Measurements from ENCODE around the gene MYH9.

The MYH9 gene

DNA sequence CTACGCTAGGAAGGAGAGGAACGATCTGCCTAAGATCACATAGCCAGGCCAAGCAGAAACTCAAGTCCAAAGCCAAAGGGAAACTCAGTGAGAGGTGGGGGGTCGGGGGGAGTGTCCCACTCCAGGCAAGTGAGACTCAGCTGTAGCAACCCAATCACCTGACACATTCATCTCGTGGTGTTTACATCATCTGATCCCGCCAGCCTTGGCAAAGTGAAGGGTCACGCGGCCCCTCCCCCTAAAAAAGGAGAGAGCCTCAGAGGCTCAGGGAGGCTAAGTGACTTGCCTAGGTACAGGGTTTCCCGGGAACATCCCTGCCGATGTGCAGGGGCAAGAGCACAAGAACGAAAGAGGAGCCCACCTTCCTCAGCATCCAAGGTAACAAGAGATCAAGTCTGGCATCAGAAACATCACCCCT, 21.5 kb downstream of the MYH9 start:
- peak in 1 of 2 donors; percentile 41 for DNase-seq

DNA sequence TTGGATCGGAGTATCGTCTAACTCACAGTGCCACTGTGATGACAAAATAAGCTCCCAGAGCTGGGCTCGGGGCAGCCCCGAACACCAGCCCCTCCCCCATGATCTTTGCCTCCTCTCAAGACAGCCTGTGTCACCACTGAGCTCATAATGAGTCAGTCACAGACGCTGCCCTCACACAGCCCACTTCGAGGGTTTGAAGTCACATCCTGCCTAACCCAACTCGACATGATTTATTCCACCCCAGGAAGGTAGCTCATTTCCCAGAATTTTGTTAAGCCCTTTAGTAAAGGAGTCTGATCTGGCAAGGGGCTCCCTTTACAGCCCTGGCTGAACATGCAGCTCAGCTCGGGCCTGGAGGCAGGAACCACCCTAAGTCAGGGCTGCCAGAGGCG, 22.8 kb downstream of the MYH9 start:
- peak; percentile 52 to 85 for DNase-seq

DNA sequence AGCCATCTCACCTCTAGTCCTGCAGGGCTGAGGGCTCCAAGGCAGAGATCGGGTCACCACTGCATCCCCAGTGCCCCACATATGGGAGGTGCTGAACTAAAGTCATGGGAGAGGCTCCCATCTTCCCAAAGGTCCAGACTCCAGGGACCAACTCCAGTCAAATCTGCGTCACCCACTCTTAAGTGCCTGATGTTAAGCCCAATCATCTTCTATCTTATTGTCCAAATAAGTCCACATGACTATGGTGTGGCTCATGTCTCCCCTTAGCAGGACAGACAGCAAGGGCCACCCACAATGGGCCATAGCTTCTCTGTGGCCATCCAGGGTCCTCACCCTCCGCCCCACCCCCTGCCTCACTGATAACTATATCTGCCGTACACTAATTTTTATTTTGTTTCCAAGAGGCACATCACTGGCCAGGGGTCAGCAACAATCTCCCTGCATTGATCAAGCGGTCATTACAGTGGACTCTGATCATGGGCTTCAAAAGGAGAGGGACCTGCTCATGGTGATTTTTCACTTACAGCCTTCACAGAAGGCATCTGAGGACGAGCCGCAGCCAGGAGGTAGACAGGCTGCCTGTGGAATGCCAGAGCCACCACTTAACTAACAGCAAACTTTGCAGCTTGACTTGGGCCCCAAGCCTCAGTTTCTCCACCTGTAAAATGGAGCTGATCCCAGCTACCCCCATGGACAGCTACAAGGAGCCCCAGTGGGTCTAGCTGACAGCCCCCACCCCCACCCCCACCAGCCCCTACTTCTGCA, 23.3 kb downstream of the MYH9 start:
- no peak for DNase-seq

DNA sequence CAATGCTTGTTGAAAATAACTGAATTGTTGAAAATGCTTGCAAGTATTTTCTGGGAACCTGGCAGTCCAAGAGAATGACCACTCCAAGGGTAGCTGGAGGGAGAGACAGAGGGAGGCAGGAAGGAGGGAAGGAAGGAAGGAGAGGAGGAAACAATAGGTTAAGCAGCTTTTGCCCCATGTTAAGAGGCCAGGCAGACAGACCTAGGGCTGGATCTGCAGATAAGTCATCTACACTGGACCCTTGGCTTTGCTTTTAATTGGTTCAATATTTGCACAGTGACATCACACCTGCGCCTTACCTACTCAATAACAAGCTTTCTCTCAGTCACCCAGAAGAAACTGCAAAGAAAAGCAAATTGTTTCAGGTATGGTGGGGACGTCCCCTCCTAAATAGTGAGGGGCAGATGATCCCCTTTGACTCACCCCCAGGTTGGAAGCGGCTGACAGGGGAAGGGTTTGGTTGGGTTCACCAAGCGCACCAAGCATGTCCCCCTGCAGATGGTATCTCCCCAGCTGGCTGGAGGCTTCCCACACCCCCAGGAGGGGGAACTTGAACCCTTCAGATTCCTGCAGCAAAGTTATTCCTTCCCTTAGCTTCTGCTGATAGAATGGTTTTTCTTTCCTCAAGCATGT, 24.3 kb downstream of the MYH9 start:
- no peak for DNase-seq

DNA sequence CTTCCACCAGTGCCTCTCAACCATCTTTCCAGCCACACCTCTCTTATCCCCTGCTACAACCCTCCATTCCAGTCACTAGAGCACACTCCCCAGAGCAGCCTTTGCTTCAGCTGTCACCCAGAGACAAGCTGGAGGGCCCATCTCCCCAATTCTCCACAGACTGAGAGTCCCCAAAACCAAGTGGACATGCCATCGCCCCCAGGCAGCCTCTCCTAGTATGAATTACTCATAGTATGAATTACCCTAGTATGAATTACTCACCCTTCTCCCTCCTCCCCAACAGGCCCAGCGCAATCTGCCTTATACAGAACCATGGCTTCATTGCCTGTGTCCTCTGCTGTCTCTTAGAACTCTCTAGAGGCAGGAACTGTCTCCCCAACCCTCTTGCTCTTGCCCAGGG, 24.8 kb downstream of the MYH9 start:
- DNase-seq: peak in 1 of 2 donors; percentile 26

DNA sequence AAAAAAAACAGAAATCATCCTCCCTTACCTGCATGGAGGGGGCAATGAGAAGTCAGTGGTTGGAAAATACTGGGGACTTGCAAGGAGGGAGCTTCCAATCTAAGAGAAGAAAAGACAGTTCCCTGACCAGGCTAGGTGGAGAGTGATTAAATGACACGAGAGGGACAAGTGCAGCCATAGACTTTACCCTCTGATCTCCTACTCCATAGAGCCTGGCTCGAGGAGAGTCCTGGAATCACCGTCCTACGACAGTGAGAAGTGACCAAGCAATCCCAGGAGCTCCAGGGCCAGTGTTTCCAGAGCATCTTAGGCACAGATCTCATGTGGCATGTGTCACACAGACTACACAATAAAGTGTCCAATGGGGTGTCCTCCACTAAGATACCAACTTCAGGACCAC, 25.7 kb downstream of the MYH9 start:
- no peak for DNase-seq

DNA sequence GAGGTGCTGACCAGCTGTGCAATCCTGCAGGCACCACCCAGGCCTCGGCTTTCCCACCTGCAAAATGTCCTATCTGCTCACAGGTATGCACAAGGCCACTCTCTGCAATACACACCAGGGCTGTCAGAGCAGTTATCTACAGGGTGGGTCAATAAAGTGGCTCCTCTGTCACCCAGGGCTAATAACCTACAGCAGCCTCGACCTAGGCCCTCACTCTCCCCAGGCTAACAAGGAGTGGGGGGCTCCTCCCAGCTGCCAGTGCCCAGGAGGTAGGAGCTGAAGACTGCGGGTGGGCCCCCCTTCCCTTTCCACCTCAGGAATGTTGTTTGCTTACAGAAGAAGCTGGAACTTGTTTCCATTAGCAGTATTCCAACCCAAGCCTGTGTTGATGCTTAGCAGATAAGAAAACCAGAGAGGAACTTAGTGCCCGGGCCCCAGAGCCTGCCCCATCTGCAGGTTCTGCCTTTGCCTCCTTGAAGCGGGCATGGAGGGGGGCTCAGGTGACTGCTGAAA, 26.8 kb downstream of the MYH9 start:
- no peak for DNase-seq

DNA sequence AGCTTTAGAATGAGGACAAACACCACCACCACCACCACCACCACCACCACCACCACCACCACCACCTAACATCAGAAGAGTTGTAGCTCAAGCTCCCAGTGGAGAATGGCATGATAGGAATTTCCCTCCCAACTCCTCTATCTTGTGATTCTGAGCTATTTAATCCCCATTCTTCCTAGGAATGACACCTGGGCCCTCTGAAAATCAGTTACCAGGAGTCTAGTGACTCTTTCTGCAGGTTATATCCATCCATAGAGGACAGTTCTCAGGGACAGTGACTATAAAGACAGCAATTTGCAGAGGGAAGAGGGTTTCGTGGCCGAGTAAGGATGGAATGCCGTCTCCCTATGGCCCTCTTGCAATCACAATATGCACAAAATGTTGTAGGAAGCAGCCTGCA, 27.8 kb downstream of the MYH9 start:
- no peak for DNase-seq

DNA sequence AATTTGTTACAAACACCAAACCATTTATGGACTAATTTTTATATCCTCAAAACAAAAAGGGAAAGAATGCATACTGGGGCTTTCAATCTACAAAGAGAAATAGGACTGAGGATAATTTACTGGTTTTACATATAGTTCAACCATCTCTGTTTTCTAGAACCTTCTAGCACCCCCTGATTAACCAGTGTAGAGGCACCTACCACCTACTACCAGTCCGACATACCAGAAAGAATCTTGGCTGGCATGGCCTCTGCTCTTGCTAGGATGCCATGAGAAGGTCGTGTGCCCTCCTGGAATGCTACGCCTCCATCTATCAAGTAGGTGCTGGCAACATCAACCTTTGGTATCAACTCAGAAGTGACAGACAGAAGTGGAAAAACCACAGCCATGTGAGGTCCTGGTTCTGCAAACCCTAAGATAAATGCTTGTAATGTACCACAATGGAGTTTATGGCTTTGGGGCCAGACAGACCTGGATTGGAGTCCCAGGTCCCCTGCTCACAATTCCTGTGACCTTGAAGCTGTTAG, 28.2 kb downstream of the MYH9 start:
- no peak for DNase-seq

DNA sequence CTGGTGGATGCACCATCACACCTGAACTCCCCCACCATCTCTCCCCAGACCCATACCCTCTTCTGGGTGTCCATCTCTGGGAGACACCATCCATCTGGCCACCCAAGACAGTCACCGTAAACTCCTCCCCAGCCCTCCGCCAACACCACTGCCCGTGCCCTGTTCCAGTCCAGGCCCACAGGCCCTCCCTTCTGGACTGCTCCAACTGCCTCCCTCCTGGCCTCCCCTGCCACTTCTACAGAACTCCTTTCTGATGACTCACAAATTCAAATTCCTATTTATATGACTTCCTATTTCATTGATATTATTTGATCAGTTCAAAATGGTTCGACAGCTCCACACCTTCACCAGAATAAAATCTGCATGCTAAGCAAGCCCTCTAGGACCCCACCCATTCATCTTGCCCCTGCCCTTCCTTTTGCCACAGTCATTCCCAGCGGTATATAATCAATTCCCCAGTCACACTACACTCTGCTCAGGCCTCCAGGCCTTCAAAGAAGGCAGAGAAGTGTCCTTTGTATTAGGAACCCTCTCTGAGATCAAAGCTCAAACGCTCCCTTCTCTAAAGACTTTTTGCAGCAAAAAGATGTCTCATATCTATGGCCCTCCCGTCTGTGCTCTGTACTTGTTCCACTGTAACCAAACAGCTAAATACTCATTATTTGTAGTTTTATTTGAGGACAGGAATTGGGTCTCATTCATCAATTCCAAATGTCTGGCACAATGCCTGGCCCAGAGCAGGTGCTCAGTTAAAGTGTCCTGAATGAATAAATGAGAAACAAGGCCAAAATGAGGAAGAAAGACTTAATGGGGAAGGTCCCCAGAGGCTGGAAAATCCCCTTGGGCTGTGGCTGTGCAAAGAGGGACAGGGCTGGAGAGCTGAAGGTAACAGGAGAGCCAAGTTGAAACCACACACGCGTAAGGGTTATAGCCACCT, 29.0 kb downstream of the MYH9 start:
- peak in 1 of 2 donors; percentile 31 for DNase-seq

DNA sequence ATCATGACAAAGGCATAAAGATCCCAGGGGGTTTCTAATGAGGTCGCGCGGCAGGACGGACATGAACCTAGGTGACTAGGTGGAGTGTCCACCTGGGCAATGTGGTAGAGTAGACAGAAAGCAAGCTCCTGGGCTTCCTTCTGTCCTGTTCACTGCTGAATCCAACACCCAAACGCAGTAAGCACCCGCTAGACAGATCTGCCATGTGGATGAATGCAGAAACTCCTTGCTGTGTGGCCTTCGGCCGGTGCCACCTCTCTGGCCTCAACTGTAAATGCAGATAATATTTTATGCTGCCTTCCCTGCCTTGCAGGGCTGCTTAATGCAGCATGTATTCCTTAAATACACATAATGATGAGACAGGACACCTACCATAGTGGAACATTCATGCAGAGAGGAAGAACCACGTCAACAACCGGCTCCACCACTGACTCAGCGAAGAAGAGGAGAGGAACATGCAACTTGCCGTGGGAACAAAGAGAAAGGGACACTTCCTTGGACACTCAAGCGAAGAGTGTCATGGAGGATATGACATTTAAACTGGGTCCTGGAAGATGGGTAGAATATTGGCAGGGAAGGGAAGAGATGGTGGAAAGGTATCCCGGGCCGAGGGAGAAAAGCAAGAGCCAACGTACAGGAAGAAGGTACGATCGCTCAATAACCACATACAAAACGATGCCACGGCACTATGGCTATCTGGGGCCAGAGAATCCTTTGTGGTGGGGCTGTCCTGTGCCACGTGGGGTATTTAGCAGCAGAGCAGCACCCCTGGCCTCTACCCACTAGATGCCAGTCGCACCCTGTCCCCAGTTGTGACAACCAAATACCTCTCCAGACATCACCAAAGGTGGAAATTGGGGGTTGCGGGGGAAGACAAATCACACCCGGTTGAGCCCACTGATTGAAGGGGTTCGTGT, 30.8 kb downstream of the MYH9 start:
- DNase-seq: peak; percentile 50 to 69

DNA sequence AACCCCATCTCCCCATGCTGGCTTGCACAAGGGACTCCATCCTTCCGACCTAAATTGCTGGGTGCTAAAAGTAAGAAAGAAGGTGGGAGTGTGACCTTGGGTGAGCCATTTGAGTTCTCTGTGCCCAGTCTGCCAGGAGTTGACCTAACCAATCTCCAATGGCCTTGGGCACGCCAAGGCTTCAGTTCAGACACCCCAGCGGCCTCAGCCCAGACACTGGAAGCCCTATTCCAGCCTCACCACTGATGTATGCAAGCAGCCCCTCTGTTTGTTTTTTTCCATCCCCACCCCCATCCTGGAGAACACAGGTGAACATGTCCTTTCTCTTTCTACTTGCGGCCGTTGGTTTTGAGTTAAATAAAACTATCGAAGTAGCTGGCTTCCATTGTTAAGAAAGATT, 31.9 kb downstream of the MYH9 start:
- no peak for DNase-seq

DNA sequence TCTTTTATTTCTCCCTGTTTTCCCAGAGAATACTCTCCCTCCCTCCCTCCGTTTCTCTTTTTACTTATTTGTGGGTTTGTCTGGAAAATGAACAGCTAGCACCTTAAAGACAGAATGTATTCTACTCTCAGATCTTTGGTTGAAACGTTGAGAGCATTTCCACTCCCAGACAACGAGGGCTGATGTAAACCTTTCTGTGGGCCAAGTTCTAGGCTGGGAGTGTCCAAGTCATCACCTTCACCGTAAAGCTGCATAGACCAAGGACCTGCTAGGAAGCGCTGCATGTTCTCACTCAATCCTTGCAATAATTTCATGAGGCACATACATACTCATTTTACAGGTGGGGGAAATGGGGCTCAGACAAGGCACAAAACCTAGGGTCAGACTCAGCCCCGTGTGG, 32.4 kb downstream of the MYH9 start:
- no peak for DNase-seq

DNA sequence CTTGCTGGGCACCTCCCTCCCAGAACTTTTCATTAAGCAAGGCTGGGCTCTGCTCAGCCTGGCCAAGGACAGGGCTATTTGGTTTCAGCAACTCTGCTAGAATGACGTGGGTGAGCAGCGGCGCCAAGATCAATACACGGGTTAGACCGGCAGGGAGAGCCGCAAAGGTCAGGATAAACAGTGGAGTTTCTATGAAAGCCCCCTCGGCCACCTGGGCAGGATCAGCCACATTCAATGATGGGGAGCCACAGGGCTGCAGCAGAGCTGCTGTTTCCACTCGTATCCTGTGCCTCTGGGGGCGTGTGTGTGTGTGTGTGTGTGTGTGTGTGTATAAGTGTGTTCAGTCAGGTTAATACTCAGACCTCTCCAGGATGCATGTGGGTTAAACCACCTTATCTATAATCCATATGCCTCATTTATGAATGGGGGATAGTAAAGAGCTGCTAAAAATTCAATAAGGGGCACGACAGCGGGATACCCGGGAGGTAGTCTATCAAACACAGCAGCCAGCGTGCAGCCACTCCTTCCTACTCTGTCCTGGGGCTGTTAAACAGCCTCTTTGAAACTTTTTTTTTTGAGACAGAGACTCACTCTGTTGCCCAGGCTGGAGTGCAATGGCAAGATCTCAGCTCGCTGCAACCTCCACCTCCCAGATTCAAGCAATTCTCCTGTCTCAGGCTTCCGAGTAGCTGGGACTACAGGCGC, 34.8 kb downstream of the MYH9 start:
- DNase-seq: no peak

DNA sequence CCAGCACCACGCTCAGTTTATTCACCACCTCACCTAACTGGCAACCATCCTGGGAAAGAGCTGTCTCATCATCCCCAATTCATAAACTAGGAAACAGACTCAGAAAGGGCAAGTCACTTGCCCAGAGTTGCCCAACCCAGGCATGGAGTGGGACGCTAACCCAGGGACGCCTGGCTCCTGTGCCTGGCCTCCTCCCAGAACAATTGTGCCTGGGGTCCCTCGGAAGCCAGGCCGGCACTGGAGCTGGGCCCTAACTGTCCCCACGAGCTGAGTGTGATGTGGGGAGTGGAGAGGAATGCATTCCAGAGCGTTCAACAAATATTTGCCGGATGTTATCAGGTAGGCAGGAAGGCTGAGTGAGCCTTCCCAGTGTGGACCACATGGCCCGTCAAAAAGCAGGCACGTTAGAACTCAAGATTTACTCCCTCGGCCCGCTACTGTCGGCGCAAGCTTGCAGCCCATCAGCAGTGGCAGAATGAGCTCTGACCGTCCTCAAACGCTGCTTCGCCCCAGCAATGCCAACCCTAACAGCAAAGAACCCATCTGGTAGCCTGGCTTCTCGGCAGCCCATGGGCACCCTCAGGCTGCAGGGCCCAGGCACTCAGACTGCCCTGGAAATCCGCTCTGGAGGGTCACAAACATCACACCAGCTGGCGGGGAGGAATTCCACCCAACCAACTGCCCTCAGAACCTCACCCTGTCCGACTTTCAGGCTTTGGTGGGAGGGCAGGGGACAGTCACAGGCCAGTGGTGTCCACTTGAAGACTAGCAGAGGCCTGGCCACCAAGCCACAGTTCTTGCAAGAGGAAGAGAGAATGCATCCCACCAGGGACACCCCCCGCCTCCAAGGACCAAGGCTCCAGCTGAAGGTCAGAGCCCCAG, 35.6 kb downstream of the MYH9 start:
- DNase-seq: no peak

DNA sequence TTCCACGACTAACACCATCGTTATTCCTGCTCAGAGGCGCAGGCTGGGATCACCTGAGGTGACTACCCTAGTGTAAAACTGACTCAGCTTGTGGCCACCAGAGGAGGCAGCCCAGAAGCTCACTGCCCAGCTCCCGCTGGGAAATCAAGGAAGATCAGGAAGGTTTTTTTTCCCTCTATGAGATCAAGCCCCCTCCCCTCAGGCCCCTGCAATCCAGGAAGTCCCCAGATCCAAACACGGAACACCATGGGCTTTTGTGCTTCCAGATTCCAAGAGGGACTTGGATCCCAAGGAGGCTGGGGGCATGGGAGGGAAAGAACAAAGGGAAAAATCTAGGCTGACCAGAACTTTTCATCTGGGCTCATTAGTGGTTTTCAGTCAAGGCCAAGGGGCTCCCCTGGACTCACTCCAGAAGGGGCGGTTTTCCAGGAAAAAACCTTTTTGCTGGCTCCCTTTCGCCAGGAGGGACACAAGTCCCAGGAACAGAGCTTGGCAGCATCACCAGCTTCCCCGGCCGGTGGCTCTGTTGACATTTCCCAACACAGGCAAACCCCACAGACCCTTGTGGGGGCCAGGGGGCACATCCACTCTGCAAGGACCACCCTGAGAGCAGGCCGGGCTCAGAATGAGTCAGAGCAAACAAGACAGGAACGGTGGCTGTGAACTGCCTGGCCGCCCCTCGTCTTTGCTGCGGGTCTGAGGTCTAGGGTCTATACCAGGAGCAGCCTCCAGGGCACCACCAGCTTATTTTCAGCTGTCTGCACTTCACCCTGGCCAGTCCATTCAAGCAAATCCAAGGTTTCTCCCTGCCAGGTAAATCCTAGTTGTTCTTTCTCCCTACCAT, 36.8 kb downstream of the MYH9 start:
- no peak for DNase-seq

DNA sequence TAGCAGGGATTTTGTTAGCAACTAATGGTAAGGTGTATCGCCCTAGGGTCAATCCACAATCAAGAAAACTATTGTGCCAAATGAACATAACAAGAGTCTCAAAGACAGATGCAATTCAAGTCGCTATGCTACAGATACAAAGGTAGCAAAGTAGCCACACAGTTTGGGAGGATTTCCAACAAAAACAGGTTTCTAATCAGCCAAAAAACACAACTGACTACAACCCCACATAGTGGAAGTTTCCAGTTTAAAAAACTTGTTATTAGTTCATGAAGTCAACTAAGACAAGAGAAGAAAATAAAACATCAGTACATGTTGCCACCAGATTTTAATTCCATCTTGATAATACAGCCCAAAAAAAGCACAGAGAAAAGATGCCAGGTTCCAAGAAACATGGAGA, 38.0 kb downstream of the MYH9 start:
- DNase-seq: no peak

DNA sequence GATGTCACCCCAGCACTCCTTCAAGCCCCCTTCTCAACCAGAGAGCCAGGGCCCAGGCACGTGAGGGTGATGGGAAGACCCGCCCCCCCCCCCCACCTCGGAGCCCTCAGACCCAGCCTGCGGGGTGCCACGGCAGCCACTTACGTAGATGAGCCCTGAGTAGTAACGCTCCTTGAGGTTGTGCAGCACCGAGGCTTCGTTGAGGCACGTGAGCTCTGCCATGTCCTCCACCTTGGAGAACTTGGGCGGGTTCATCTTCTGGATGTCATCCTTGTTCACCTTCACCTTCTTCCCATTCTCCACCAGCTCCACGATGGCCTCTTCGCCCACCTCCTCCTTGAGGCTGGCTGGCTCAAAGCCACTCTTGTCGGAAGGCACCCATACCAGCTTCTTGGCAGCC, 39.0 kb downstream of the MYH9 start:
- no peak for DNase-seq

DNA sequence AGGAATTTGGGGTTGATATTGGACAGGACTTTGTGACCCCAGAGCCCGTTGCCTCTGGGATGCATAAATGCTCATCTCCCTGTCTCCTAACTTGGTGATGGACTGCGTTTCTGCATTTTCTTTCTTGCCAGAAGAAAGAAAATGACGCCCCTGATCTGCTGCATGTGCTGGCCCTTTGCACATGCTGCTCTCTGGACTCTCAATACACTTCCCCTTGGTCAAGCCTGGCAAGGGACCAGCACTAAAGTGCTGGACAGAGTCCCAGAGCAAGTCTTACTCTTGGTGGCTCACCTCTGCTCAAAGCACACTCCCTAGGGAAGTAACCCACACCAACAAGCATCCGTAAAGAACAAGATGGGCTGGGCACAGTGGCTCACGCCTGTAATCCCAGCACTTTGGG, 40.7 kb downstream of the MYH9 start:
- no peak for DNase-seq
